ENCODE results near the gene TGM2.

TGM2 gene

DNA sequence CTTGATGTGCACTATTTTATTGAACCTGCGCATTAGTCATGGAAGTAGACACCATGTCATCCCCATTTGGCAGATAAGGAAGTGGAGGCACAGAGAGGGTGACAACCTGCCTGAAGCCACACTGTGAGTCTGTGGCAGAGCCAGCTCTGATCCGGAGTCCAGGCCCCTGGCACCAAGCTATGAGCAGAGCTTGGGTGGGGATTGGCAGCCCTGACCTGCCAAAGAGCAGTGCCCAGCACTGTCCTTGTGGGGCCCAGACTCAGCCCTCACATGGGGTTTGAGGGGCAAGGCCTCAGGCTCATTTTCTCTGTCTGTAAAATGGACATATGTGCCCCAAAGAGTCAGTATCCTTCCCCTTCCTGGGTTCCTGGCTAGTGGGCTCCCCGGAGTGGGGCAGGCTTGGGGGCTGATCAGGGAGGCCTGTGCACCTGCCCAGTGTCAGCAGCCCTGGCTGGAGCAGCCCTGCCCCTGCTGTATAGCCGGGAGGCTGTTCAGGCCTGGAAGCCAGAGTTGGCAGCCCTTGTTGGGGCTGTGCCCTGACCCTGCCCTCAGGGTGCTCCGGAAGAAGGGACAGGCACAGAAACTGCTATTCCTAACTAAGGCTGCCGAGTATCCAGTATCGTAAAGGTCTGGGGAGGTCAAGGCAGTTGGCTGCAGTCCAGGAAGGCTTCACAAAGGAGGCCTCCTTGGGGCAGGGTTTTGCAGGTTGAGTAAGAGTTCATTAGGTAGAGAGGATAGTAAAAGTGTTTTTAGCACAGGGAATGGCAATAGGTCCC lies 38.7 kb downstream of the TGM2 start:
- H3K4me1 Mint-ChIP-seq = peaks cover 4% of the 10 kb centered on the region
- ATAC-seq (replicated peaks; ENCODE audit: extremely low read depth, poor library complexity, severe bottlenecking) = no peak
- no peaks in the 10 kb centered on the region for H3K27me3 Mint-ChIP-seq
- no peaks in the 10 kb centered on the region for H3K36me3 Mint-ChIP-seq (ENCODE audit: insufficient read depth)
- DNase-seq (ENCODE audit: low spot score in 2 of 2) = no peak
- no peaks in the 10 kb centered on the region for H3K9me3 Mint-ChIP-seq
- no peak overlapping the region for H3K4me3 Mint-ChIP-seq
- H3K27ac Mint-ChIP-seq (ENCODE audit: low read depth) = no peak overlapping the region

DNA sequence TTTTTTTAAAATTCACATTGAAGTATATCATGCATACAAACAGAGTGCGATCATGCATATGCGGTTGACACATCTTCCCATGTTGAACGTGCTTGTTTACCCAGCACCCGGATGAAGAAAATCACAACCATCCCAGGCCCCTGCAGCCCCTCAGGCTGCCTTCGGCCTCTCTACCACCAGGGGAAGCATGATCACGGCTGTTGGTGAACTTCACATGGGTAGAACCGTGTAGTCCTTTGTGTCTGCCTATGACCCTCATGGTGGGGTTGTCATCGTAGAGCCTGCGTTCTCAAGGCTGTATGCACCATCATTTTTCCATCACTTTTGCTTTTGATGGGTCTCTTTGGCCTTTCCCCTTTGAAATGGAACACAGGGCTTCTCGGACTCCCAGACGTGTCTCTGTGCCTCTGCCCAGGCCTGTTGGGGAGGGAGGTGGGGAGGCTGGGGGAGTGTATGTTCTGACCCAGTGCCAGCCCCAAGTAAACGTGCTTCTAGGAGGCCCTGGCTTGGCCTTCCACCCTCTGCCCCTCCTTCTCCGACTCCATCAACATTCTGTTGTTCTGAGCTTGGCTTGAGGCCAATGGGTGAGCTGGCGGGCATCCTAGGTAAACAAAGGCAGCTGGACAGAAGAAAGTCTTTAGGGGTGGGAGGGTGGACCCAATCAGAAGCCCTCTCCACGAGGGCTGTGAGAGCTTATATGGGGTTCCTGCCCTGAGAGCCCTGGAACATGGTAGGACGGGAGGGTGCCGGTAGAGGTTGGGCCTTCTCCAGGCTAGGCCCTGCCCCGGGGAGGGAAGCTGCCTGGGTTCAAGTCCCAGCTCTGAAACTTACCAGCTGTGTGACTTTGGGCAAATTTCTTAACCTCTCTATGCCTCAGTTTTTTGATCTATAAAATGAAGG lies 39.7 kb downstream of the TGM2 start:
- H3K27me3 Mint-ChIP-seq = no peaks in the 10 kb centered on the region

GRCh38 chr20:38123021-38123587 lies 42.0 kb downstream of the TGM2 start:
- Mint-ChIP-seq H3K4me3 (no peak overlapping the region), H3K9me3 (no peaks in the 10 kb centered on the region), H3K36me3 (ENCODE audit: insufficient read depth) (no peaks in the 10 kb centered on the region), H3K4me1 (peaks cover 4% of the 10 kb centered on the region), H3K27ac (ENCODE audit: low read depth) (no peak overlapping the region), H3K27me3 (no peaks in the 10 kb centered on the region)
- ATAC-seq (replicated peaks; ENCODE audit: extremely low read depth, poor library complexity, severe bottlenecking) (no peak), DNase-seq (ENCODE audit: low spot score in 2 of 2) (peak in 1 of 2 donors; percentile 6)

More for the DNA sequence above, 39.7 kb downstream of the TGM2 start:
- ATAC-seq (replicated peaks; ENCODE audit: extremely low read depth, poor library complexity, severe bottlenecking) = no peak
- no peak for DNase-seq (ENCODE audit: low spot score in 2 of 2)
- Mint-ChIP-seq H3K27ac (ENCODE audit: low read depth) (no peak overlapping the region), H3K9me3 (no peaks in the 10 kb centered on the region), H3K4me1 (peaks cover 4% of the 10 kb centered on the region), H3K4me3 (no peak overlapping the region), H3K36me3 (ENCODE audit: insufficient read depth) (no peaks in the 10 kb centered on the region)

GRCh38 chr20:38121741-38122140 lies 43.3 kb downstream of the TGM2 start:
- H3K36me3 Mint-ChIP-seq (ENCODE audit: insufficient read depth) = no peaks in the 10 kb centered on the region
- no peak overlapping the region for H3K27ac Mint-ChIP-seq (ENCODE audit: low read depth)
- DNase-seq (ENCODE audit: low spot score in 2 of 2) (peak in 1 of 2 donors; percentile 6), ATAC-seq (replicated peaks; ENCODE audit: extremely low read depth, poor library complexity, severe bottlenecking) (no peak)
- no peaks in the 10 kb centered on the region for H3K27me3 Mint-ChIP-seq
- peaks cover 4% of the 10 kb centered on the region for H3K4me1 Mint-ChIP-seq
- H3K9me3 Mint-ChIP-seq = no peaks in the 10 kb centered on the region
- H3K4me3 Mint-ChIP-seq = no peak overlapping the region

GRCh38 chr20:38120625-38120988 lies 44.5 kb downstream of the TGM2 start:
- H3K9me3 Mint-ChIP-seq = no peaks in the 10 kb centered on the region
- H3K27ac Mint-ChIP-seq (ENCODE audit: low read depth) = no peak overlapping the region
- no peaks in the 10 kb centered on the region for H3K27me3 Mint-ChIP-seq
- peaks cover 4% of the 10 kb centered on the region for H3K4me1 Mint-ChIP-seq
- no peak for ATAC-seq (replicated peaks; ENCODE audit: extremely low read depth, poor library complexity, severe bottlenecking)
- H3K4me3 Mint-ChIP-seq = no peak overlapping the region
- no peaks in the 10 kb centered on the region for H3K36me3 Mint-ChIP-seq (ENCODE audit: insufficient read depth)
- DNase-seq (ENCODE audit: low spot score in 2 of 2) = peak in 1 of 2 donors; percentile 1

DNA sequence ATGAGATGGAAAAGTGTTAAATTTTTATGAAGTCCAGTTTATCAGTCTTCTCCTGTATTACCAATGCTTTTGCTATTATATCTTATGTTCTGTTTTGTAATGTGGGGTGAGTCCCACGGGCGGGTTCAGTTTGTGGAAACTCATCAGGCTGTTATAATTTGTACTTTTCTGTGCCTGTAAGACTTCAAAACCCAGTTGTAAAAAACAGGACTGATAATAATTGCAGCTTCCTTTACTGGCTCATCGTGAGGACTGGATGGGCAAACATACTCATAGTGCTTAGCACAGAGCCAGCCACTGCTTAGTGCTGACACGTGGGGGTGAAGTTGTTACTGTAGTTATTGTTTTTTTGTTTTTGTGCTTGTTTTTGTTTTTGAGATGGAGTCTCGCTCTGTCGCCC lies 45.6 kb downstream of the TGM2 start:
- no peaks in the 10 kb centered on the region for H3K36me3 Mint-ChIP-seq (ENCODE audit: insufficient read depth)
- no peaks in the 10 kb centered on the region for H3K9me3 Mint-ChIP-seq
- DNase-seq (ENCODE audit: low spot score in 2 of 2) = no peak
- H3K4me1 Mint-ChIP-seq = peaks cover 4% of the 10 kb centered on the region
- no peak for ATAC-seq (replicated peaks; ENCODE audit: extremely low read depth, poor library complexity, severe bottlenecking)
- no peak overlapping the region for H3K27ac Mint-ChIP-seq (ENCODE audit: low read depth)
- no peaks in the 10 kb centered on the region for H3K27me3 Mint-ChIP-seq
- H3K4me3 Mint-ChIP-seq = no peak overlapping the region

DNA sequence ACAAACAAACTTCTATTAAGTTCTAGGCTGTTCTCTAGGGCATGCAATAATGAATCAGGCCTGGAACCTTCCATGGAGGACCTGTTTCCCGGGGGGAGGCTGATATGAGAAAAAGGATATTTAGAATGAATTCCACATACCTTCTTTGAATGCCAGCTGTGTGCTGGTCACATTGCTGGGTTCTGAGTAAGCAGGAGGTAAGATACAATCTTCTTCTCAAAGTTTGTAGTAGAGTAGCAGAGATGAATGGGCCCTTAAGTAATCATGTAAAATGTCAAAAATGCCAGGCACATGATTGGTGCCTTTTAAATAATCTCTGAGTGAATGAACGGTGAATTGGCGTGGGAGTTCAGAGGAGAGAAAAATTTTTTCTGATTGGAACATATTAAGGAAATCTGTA lies 47.4 kb downstream of the TGM2 start:
- Mint-ChIP-seq H3K4me1 (no peaks in the 10 kb centered on the region), H3K27ac (ENCODE audit: low read depth) (no peak overlapping the region), H3K36me3 (ENCODE audit: insufficient read depth) (no peaks in the 10 kb centered on the region), H3K9me3 (no peaks in the 10 kb centered on the region), H3K4me3 (no peak overlapping the region), H3K27me3 (no peaks in the 10 kb centered on the region)
- DNase-seq (ENCODE audit: low spot score in 2 of 2) = no peak
- ATAC-seq (replicated peaks; ENCODE audit: extremely low read depth, poor library complexity, severe bottlenecking) = no peak

- Mint-ChIP-seq H3K9me3 (no peaks in the 10 kb centered on the region), H3K27me3 (no peaks in the 10 kb centered on the region), H3K4me1 (no peaks in the 10 kb centered on the region), H3K36me3 (ENCODE audit: insufficient read depth) (no peaks in the 10 kb centered on the region), H3K27ac (ENCODE audit: low read depth) (no peak overlapping the region), H3K4me3 (no peak overlapping the region)
- DNase-seq (ENCODE audit: low spot score in 2 of 2) (no peak), ATAC-seq (replicated peaks; ENCODE audit: extremely low read depth, poor library complexity, severe bottlenecking) (no peak)
Measured at GRCh38 chr20:38117205-38117604, 47.9 kb downstream of the TGM2 start.

DNA sequence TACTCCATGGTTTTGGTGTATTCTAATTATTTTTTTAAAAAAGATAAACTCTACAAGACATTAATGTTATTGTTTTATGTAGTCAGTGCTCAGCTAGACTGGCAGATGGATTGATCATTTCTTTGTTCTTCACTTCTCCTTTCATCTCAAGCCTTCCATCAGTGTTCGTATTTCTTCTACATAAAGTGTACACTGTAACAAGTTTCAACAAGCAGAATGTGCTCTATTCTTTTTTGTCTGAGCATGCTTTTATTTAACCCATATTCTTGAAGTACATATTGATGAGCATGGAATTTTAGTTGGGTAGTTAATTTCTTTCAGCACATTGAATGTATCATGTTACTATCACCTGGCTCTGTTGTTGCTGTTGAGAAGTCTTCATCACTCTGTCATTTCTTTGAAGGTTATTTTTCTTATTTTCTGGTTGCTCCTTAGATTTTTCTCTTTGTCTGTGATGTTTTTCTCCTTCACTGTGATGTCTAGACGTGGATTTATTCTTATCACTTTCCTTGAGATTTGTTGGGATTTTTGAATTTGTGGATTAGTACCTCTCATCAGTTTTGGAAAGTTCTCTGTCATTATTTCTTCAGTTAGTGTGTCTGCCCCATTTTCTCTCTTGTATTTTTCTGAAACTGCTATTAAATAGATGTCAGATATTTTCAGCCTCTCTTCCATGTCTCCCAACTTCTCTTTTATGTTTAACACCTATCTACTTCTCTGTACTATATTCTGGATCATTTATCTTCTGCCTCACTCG lies 48.5 kb downstream of the TGM2 start:
- Mint-ChIP-seq H3K9me3 (no peaks in the 10 kb centered on the region), H3K4me3 (no peak overlapping the region), H3K27me3 (no peaks in the 10 kb centered on the region), H3K4me1 (no peaks in the 10 kb centered on the region), H3K27ac (ENCODE audit: low read depth) (no peak overlapping the region), H3K36me3 (ENCODE audit: insufficient read depth) (no peaks in the 10 kb centered on the region)
- ATAC-seq (replicated peaks; ENCODE audit: extremely low read depth, poor library complexity, severe bottlenecking) (no peak), DNase-seq (ENCODE audit: low spot score in 2 of 2) (no peak)

DNA sequence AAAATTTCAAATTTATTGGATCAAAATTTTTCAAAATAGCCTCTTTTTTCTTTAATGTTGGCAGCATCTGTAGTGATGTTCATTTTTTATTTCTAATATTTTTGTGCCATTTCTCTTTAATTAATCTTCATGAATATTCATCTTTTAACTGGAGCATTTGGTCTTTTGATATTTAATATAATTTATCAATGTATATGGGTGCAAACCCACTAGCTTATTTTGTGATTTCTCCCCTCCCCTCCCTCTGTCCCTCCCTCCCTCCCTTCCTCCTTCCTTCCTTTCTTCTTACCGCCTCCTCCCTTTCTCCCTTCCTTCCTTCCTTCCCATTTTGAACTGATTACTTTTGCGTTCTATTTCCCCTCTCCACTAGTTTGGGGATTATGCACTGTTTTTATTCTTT lies 49.2 kb downstream of the TGM2 start:
- no peak overlapping the region for H3K4me3 Mint-ChIP-seq
- no peaks in the 10 kb centered on the region for H3K9me3 Mint-ChIP-seq
- ATAC-seq (replicated peaks; ENCODE audit: extremely low read depth, poor library complexity, severe bottlenecking) (no peak), DNase-seq (ENCODE audit: low spot score in 2 of 2) (no peak)
- H3K27me3 Mint-ChIP-seq = no peaks in the 10 kb centered on the region
- no peak overlapping the region for H3K27ac Mint-ChIP-seq (ENCODE audit: low read depth)
- H3K36me3 Mint-ChIP-seq (ENCODE audit: insufficient read depth) = no peaks in the 10 kb centered on the region
- H3K4me1 Mint-ChIP-seq = no peaks in the 10 kb centered on the region

- H3K36me3 Mint-ChIP-seq (ENCODE audit: insufficient read depth) = no peaks in the 10 kb centered on the region
- H3K9me3 Mint-ChIP-seq = no peaks in the 10 kb centered on the region
- H3K27me3 Mint-ChIP-seq = no peaks in the 10 kb centered on the region
- H3K27ac Mint-ChIP-seq (ENCODE audit: low read depth) = no peak overlapping the region
- DNase-seq (ENCODE audit: low spot score in 2 of 2) (no peak), ATAC-seq (replicated peaks; ENCODE audit: extremely low read depth, poor library complexity, severe bottlenecking) (no peak)
- no peak overlapping the region for H3K4me3 Mint-ChIP-seq
- no peaks in the 10 kb centered on the region for H3K4me1 Mint-ChIP-seq
Measured at GRCh38 chr20:38115205-38115604, 49.9 kb downstream of the TGM2 start.

DNA sequence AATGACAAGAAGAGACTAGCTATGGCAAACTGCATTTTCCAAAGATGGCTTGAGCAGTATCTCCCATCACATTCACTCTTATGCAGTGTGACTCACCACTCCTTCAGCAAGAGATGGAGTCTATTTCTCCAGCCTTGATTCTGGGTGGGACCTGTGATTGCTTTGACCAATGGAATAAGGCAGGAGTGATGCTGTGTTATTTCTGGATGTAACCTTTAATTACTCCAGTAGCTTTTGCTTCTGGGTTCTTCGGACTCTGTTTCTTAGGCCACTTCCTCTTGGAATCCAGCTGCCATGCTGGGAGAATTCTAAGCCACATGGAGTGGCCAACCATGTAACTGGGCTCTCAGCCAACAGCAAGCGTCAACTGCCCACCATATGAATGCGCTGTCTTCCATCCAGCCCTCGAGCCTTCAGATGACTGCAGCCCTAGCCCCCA lies 50.7 kb downstream of the TGM2 start:
- Mint-ChIP-seq H3K9me3 (no peaks in the 10 kb centered on the region), H3K4me1 (no peaks in the 10 kb centered on the region), H3K27me3 (no peaks in the 10 kb centered on the region), H3K4me3 (no peak overlapping the region), H3K36me3 (ENCODE audit: insufficient read depth) (no peaks in the 10 kb centered on the region), H3K27ac (ENCODE audit: low read depth) (no peak overlapping the region)
- DNase-seq (ENCODE audit: low spot score in 2 of 2) = no peak
- ATAC-seq (replicated peaks; ENCODE audit: extremely low read depth, poor library complexity, severe bottlenecking) = no peak
